Measurements from ENCODE around the gene GNA15. TPM values are rescaled to one million over a fixed set of nuclear protein-coding genes. Genes with fewer than 3 reads are reported as not detected.

Gene GNA15
- total and polyA plus RNA-seq, 2 donors (not counting 3 experiments of a cell fraction or from before 2014, with no cell fraction given) = 0.17 TPM; not detected in 1

DNA sequence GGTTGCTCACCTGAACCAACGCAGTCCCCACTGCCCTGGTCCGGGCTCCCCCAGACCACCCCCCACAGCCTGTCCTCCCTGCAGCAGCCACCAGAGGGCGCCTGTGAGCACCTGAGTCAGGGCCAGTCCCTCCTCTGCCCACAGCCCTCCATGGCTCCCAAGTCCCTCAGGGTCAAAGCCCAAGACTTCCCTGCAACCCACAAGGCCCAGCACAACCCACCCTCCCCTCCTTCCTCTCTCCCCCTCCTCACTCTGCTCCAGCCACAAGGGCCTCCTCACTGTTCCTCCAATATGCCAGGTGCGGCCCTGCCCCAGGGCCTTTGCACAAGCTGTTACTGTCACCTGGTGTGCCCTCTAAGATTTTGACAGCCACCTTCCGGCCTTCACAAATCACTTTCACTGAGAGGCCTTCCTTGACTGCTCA is 10.9 kb downstream of the GNA15 start:
- no TSS peak for BruUV-seq (replicated peaks)
- Histone ChIP-seq H2AFZ (ENCODE audit: low read depth, low read length) (no peak overlapping the region), H3K36me3 (ENCODE audit: control insufficient read depth in 2 of 2, extremely low read depth in 1 of 2, insufficient read depth in 2 of 2, low read length in 2 of 2) (no peaks in the 10 kb centered on the region), H3K27ac (ENCODE audit: insufficient read depth, low read depth, low read length) (no peak overlapping the region), H4K20me1 (replicated peaks; ENCODE audit: control insufficient read depth, extremely low read depth, insufficient read depth, low read length) (no peaks in the 10 kb centered on the region), H3K4me3 (replicated peaks in 1 of 3; ENCODE audit: insufficient read depth in 1 of 3, low read depth in 1 of 3, low read length in 3 of 3) (no peak overlapping the region), H3K4me2 (ENCODE audit: insufficient read depth, low read length) (no peak overlapping the region), H3K9me1 (replicated peaks; ENCODE audit: control insufficient read depth, extremely low read depth, insufficient read depth, low read length) (no peaks in the 10 kb centered on the region), H3K9ac (replicated peaks; ENCODE audit: extremely low read depth, insufficient read depth, low read length) (no peak overlapping the region), H3K79me2 (ENCODE audit: control insufficient read depth, insufficient read depth, low read length) (no peaks in the 10 kb centered on the region), H3K4me1 (ENCODE audit: control insufficient read depth, extremely low read depth, insufficient read depth, low read length) (peaks cover 13% of the 10 kb centered on the region), H3K27me3 (ENCODE audit: control insufficient read depth in 2 of 2, insufficient read depth in 2 of 2, low read length in 2 of 2) (no peaks in the 10 kb centered on the region), H3K9me3 (replicated peaks; ENCODE audit: control insufficient read depth, insufficient read depth, low read length) (no peaks in the 10 kb centered on the region)
- no peak for FAIRE-seq
- intact Hi-C loops (cut with micrococcal nuclease) = loop anchor here (1.0 kb wide), 2 partner anchors 9 to 17 kb away; no protein-coding TSS in a partner anchor
- dilution Hi-C loops (cut with MboI; ENCODE audit: extremely low pct_ligation_motif_present, low sequenced_read_pairs) = no loop called here
- TF ChIP-seq FOS (IDR thresholded peaks at IDR 0.05; ENCODE audit: borderline replicate concordance, insufficient read depth, low read length) (no peak), MYC (IDR thresholded peaks at IDR 0.05; ENCODE audit: low read depth, low read length) (no peak), GATA2 (IDR thresholded peaks at IDR 0.05; ENCODE audit: insufficient read depth, insufficient read length, low read depth, low read length) (no peak), POLR2AphosphoS5 (IDR thresholded peaks at IDR 0.05; ENCODE audit: insufficient read depth, low read depth, low read length) (no peak)
- TF ChIP-seq, protein P1, sequence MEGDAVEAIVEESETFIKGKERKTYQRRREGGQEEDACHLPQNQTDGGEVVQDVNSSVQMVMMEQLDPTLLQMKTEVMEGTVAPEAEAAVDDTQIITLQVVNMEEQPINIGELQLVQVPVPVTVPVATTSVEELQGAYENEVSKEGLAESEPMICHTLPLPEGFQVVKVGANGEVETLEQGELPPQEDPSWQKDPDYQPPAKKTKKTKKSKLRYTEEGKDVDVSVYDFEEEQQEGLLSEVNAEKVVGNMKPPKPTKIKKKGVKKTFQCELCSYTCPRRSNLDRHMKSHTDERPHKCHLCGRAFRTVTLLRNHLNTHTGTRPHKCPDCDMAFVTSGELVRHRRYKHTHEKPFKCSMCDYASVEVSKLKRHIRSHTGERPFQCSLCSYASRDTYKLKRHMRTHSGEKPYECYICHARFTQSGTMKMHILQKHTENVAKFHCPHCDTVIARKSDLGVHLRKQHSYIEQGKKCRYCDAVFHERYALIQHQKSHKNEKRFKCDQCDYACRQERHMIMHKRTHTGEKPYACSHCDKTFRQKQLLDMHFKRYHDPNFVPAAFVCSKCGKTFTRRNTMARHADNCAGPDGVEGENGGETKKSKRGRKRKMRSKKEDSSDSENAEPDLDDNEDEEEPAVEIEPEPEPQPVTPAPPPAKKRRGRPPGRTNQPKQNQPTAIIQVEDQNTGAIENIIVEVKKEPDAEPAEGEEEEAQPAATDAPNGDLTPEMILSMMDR (IDR thresholded peaks at IDR 0.05; ENCODE audit: extremely low read depth in 1 of 2, insufficient read depth in 1 of 2, low read depth in 1 of 2, low read length in 2 of 2) = peak; percentile 83 to 94
- POLR2A ChIA-PET = no interaction called here
- DNase-seq (ENCODE audit: low read depth, low spot score) = no peak
- CTCF ChIA-PET = interaction anchor here (1.5 to 8.4 kb wide), 2 partner anchors 13 to 17 kb away, joined by 5 to 122 read pairs; no protein-coding TSS in a partner anchor

DNA sequence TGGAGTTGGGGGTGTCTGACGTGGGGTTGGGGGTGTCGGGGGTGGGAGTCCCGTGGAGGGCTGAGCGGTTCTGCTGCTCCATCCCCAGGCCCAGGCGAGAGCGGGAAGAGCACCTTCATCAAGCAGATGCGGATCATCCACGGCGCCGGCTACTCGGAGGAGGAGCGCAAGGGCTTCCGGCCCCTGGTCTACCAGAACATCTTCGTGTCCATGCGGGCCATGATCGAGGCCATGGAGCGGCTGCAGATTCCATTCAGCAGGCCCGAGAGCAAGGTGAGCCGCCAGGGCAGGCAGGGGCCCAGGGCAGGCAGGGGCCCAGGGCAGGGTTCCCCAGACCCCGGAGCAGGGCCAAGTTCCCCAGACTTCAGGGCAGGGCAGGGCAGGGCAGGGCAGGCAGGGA is 12.7 kb downstream of the GNA15 start:
- intact Hi-C loops (cut with micrococcal nuclease) (no loop called here), dilution Hi-C loops (cut with MboI; ENCODE audit: extremely low pct_ligation_motif_present, low sequenced_read_pairs) (no loop called here)
- Histone ChIP-seq H3K4me2 (ENCODE audit: insufficient read depth, low read length) (no peak overlapping the region), H3K9me3 (replicated peaks; ENCODE audit: control insufficient read depth, insufficient read depth, low read length) (no peaks in the 10 kb centered on the region), H3K4me1 (ENCODE audit: control insufficient read depth, extremely low read depth, insufficient read depth, low read length) (no peaks in the 10 kb centered on the region), H4K20me1 (replicated peaks; ENCODE audit: control insufficient read depth, extremely low read depth, insufficient read depth, low read length) (no peaks in the 10 kb centered on the region), H3K9me1 (replicated peaks; ENCODE audit: control insufficient read depth, extremely low read depth, insufficient read depth, low read length) (no peaks in the 10 kb centered on the region), H3K27ac (ENCODE audit: insufficient read depth, low read depth, low read length) (no peak overlapping the region), H2AFZ (ENCODE audit: low read depth, low read length) (no peak overlapping the region), H3K4me3 (replicated peaks in 1 of 3; ENCODE audit: insufficient read depth in 1 of 3, low read depth in 1 of 3, low read length in 3 of 3) (no peak overlapping the region), H3K27me3 (ENCODE audit: control insufficient read depth in 2 of 2, insufficient read depth in 2 of 2, low read length in 2 of 2) (no peaks in the 10 kb centered on the region), H3K9ac (replicated peaks; ENCODE audit: extremely low read depth, insufficient read depth, low read length) (no peak overlapping the region), H3K79me2 (ENCODE audit: control insufficient read depth, insufficient read depth, low read length) (no peaks in the 10 kb centered on the region), H3K36me3 (ENCODE audit: control insufficient read depth in 2 of 2, extremely low read depth in 1 of 2, insufficient read depth in 2 of 2, low read length in 2 of 2) (no peaks in the 10 kb centered on the region)
- TF ChIP-seq, protein P2, sequence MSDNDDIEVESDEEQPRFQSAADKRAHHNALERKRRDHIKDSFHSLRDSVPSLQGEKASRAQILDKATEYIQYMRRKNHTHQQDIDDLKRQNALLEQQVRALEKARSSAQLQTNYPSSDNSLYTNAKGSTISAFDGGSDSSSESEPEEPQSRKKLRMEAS (IDR thresholded peaks at IDR 0.05; ENCODE audit: insufficient read depth, insufficient read length) = no peak
- TF ChIP-seq POLR2AphosphoS5 (IDR thresholded peaks at IDR 0.05; ENCODE audit: insufficient read depth, low read depth, low read length) (no peak), GATA2 (IDR thresholded peaks at IDR 0.05; ENCODE audit: insufficient read depth, insufficient read length, low read depth, low read length) (no peak), FOS (IDR thresholded peaks at IDR 0.05; ENCODE audit: borderline replicate concordance, insufficient read depth, low read length) (no peak), JUN (IDR thresholded peaks at IDR 0.05; ENCODE audit: borderline replicate concordance, insufficient read depth, insufficient read length, low read depth) (no peak), EZH2 (IDR thresholded peaks at IDR 0.05; ENCODE audit: borderline replicate concordance, low read depth, low read length, severe bottlenecking) (no peak), MYC (IDR thresholded peaks at IDR 0.05; ENCODE audit: low read depth, low read length) (no peak), POLR2A (IDR thresholded peaks at IDR 0.05; ENCODE audit: low read depth, low read length) (no peak)
- TF ChIP-seq, protein P1 (IDR thresholded peaks at IDR 0.05; ENCODE audit: extremely low read depth in 1 of 2, insufficient read depth in 1 of 2, low read depth in 1 of 2, low read length in 2 of 2) = no peak
- ChIA-PET CTCF (no interaction called here), POLR2A (no interaction called here)
- FAIRE-seq (no peak), DNase-seq (ENCODE audit: low read depth, low spot score) (no peak)
- no TSS peak for BruUV-seq (replicated peaks)

Measured in endothelial cell of umbilical vein (primary cell).